IMR-90 (cell line): Measurements from ENCODE around the gene CFAP97D1. TPM values are rescaled to one million over a fixed set of nuclear protein-coding genes. Genes with fewer than 3 reads are reported as not detected.

Source experiments
- ATAC-seq: fragments of 200-7000 bp; cut with Tn5 transposase; 2 replicates; pipeline ENCODE4 v1.9.1; 2020; ENCODE audit warnings: low read depth, mild to moderate bottlenecking, moderate library complexity
- BruUV-seq: library from RNA; stranded (reverse); fragments of 400-500 nt; replicated peaks from 2 replicates; lab custom pipeline; 2021; lab: Mats Ljungman, UMichigan
- CTCF ChIA-PET: fragments of 300-600 bp; formaldehyde crosslinking; extraction: SDS; loops from one replicate; lab custom pipeline; 2021; ENCODE audit warnings: antibody characterized with exemption; lab: Yijun Ruan, JAX
- POLR2A ChIA-PET: fragments of 300-600 bp; sonication (Branson Sonifier 250); formaldehyde crosslinking; loops from one replicate; lab custom pipeline; 2022; ENCODE audit warnings: antibody characterized with exemption; ENCODE audit not compliant: unreplicated experiment; lab: Charles Lee
- DNase-seq: peaks from one replicate; pipeline ENCODE4 v3.0.0; 2013
- H2AFZ ChIP-seq: replicated peaks from 2 replicates; pipeline ENCODE3; 2013; ENCODE audit warnings: low read length, mild to moderate bottlenecking; ENCODE audit not compliant: poor library complexity
- H2AK5ac ChIP-seq: 2 replicates; pipeline ENCODE4 v1.6.1; 2013; ENCODE audit warnings: low read depth, low read length, inconsistent platforms
- H2AK9ac ChIP-seq: replicated peaks from 2 replicates; pipeline ENCODE3; 2013; ENCODE audit warnings: mild to moderate bottlenecking, low read depth, low read length, moderate library complexity; ENCODE audit not compliant: poor library complexity
- H2BK120ac ChIP-seq: 2 replicates; pipeline ENCODE4 v1.6.1; 2013; ENCODE audit warnings: low read depth, low read length, inconsistent platforms
- H2BK15ac ChIP-seq: 3 replicates; pipeline ENCODE4 v1.6.1; 2013; ENCODE audit warnings: low read depth, low read length, inconsistent platforms
- H2BK20ac ChIP-seq: 2 replicates; pipeline ENCODE4 v1.6.1; 2013; ENCODE audit warnings: low read depth, mild to moderate bottlenecking, inconsistent platforms, low read length, moderate library complexity
- H2BK5ac ChIP-seq: 2 replicates; pipeline ENCODE4 v1.6.1; 2013; ENCODE audit warnings: mild to moderate bottlenecking, low read depth, low read length, inconsistent platforms; ENCODE audit not compliant: poor library complexity, severe bottlenecking
- H3K14ac ChIP-seq: replicated peaks from 2 replicates; pipeline ENCODE4 v1.6.1; 2013; ENCODE audit warnings: low read depth, low read length, inconsistent platforms
- H3K18ac ChIP-seq: 2 replicates; pipeline ENCODE4 v1.6.1; 2013; ENCODE audit warnings: low read depth, low read length, control low read depth
- H3K23ac ChIP-seq: 2 replicates; pipeline ENCODE4 v1.6.1; 2013; ENCODE audit warnings: low read depth, low read length, inconsistent platforms
- H3K27ac ChIP-seq: 2 replicates; pipeline ENCODE4 v1.5.1; 2013; ENCODE audit warnings: mild to moderate bottlenecking, control low read depth, low read length; ENCODE audit not compliant: insufficient read depth
- H3K27me3 ChIP-seq: 2 replicates; pipeline ENCODE4 v1.6.1; 2013; ENCODE audit warnings: low read length; ENCODE audit not compliant: control insufficient read depth, insufficient read depth
- H3K36me3 ChIP-seq: 2 replicates; pipeline ENCODE4 v1.6.1; 2013; ENCODE audit warnings: low read length, mixed read lengths; ENCODE audit not compliant: control insufficient read depth, insufficient read depth
- H3K4ac ChIP-seq: 2 replicates; pipeline ENCODE4 v1.6.1; 2013; ENCODE audit warnings: low read depth, low read length, inconsistent platforms
- H3K4me1 ChIP-seq: 2 replicates; pipeline ENCODE4 v1.6.1; 2013; ENCODE audit warnings: low read length, mixed read lengths; ENCODE audit not compliant: control insufficient read depth, insufficient read depth
- H3K4me2 ChIP-seq: 2 replicates; pipeline ENCODE4 v1.6.1; 2013; ENCODE audit warnings: low read depth, mild to moderate bottlenecking, control low read depth, low read length, moderate library complexity
- H3K4me3 ChIP-seq: 2 replicates; pipeline ENCODE4 v1.5.1; 2013; ENCODE audit warnings: low read depth, mild to moderate bottlenecking, control low read depth, low read length, moderate library complexity; ENCODE audit not compliant: insufficient read depth
- H3K56ac ChIP-seq: 2 replicates; pipeline ENCODE4 v1.6.1; 2013; ENCODE audit warnings: low read length, inconsistent platforms; ENCODE audit not compliant: insufficient read depth; ENCODE audit errors: extremely low read depth
- H3K79me1 ChIP-seq, 2 experiments: 2 replicates each; pipeline ENCODE4 v1.6.1; 2013; ENCODE audit warnings: low read length in 2 of 2, inconsistent platforms in 1 of 2, low read depth in 1 of 2
- H3K9ac ChIP-seq: 2 replicates; pipeline ENCODE4 v1.6.1; 2013; ENCODE audit warnings: low read depth, low read length, control low read depth
- H3K9me1 ChIP-seq: 2 replicates; pipeline ENCODE4 v1.6.1; 2013; ENCODE audit warnings: low read length, inconsistent platforms; ENCODE audit not compliant: insufficient read depth
- H3K9me3 ChIP-seq: 2 replicates; pipeline ENCODE4 v1.6.1; 2013; ENCODE audit warnings: low read length; ENCODE audit not compliant: control insufficient read depth, insufficient read depth
- H4K20me1 ChIP-seq: 2 replicates; pipeline ENCODE4 v1.6.1; 2013; ENCODE audit warnings: low read length, inconsistent platforms; ENCODE audit not compliant: insufficient read depth
- H4K5ac ChIP-seq: 2 replicates; pipeline ENCODE4 v1.6.1; 2013; ENCODE audit warnings: mild to moderate bottlenecking, low read depth, low read length, control low read depth
- H4K8ac ChIP-seq, 2 experiments: 2 replicates each; pipeline ENCODE4 v1.6.1; 2013; ENCODE audit warnings: low read depth in 2 of 2, low read length in 2 of 2, control low read depth in 1 of 2, inconsistent platforms in 1 of 2
- H4K91ac ChIP-seq: 2 replicates; pipeline ENCODE4 v1.6.1; 2013; ENCODE audit warnings: low read depth, low read length, inconsistent platforms; ENCODE audit not compliant: insufficient read depth
- BHLHE40 ChIP-seq: fragments of 150-350 bp; IDR thresholded peaks from 2 replicates; pipeline ENCODE4 v1.6.1; 2016; ENCODE audit warnings: mild to moderate bottlenecking, low read depth, low read length
- FOS ChIP-seq: fragments of 150-350 bp; IDR thresholded peaks from 2 replicates; pipeline ENCODE4 v1.6.1; 2016; ENCODE audit warnings: low read depth, low read length
- POLR2A ChIP-seq: IDR thresholded peaks from 2 replicates; pipeline ENCODE4 v1.6.1; 2012; ENCODE audit warnings: mild to moderate bottlenecking, low read depth, low read length
- RAD21 ChIP-seq: IDR thresholded peaks from 2 replicates; pipeline ENCODE4 v1.6.1; 2012; ENCODE audit warnings: low read length, improper control_type of control experiment
- RCOR1 ChIP-seq: IDR thresholded peaks from 2 replicates; pipeline ENCODE4 v1.6.1; 2012; ENCODE audit warnings: mild to moderate bottlenecking, low read length, improper control_type of control experiment; ENCODE audit not compliant: insufficient replicate concordance
- SMC3 ChIP-seq: fragments of 150-350 bp; IDR thresholded peaks from 2 replicates; pipeline ENCODE4 v1.6.1; 2016; ENCODE audit warnings: low read depth, mild to moderate bottlenecking, antibody characterized with exemption, low read length, moderate library complexity
- USF2 ChIP-seq: fragments of 150-350 bp; IDR thresholded peaks from 2 replicates; pipeline ENCODE4 v1.6.1; 2017; ENCODE audit warnings: mild to moderate bottlenecking, antibody characterized with exemption, low read length, low read depth
- WGBS, 2 experiments: methylation state at CpG; one replicate each; pipeline versions ENCODE4 v1.1.5 to v1.1.7; 2013; ENCODE audit warnings: missing lambda C conversion rate in 2 of 2; ENCODE audit not compliant: insufficient read length in 1 of 2; ENCODE audit errors: extremely low coverage in 2 of 2; 5-methylcytosine and 5-hydroxymethylcytosine counted together
- dilution Hi-C: fragments of 300-500 bp; cut with HindIII; formaldehyde crosslinking; loops from one replicate; pipeline ENCODE4 v1.14.3; 2018; ENCODE audit warnings: low sequenced_read_pairs; ENCODE audit not compliant: unreplicated experiment
- in situ Hi-C: fragments of 300-500 bp; cut with MboI; formaldehyde crosslinking; loops from 3 replicates; pipeline ENCODE4 v1.14.3; 2019; ENCODE audit warnings: low sequenced_read_pairs, inconsistent platforms, mixed read lengths
- intact Hi-C: fragments of 100-400 bp; cut with micrococcal nuclease; formaldehyde crosslinking; loops from 2 replicates; pipeline ENCODE4 v1.10.0; 2022
- polyA plus RNA-seq, 3 experiments: library from polyadenylated mRNA; depleted of rRNA; stranded (reverse); fragments of >200 nt; gene quantifications; 2 replicates each; pipeline ENCODE4 v1.2.3, GENCODE V29; 2012; ENCODE audit warnings: low replicate concordance in 1 of 3
- total RNA-seq: library from RNA; depleted of rRNA; stranded (reverse); fragments of >200 nt; gene quantifications from 2 replicates; pipeline ENCODE4 v1.2.3, GENCODE V29; 2012

Gene CFAP97D1
- total and polyA plus RNA-seq, 2 of the 4 experiments (the other 2 are of a cell fraction), result under 0.01 TPM; not detected in 1

- H3K18ac ChIP-seq, result no peak overlapping the region
- ATAC-seq (no peak), DNase-seq (no peak)
- H3K9ac ChIP-seq, result no peak overlapping the region
- H2BK120ac ChIP-seq, result no peak overlapping the region
- POLR2A ChIA-PET, result no interaction called here
- 90% methylated on average over 2 of the region's 8 CpGs; no CpG with 5 or more reads in 1 of the 2 experiments for WGBS, 2 experiments
- H3K27ac ChIP-seq, result no peak overlapping the region
- in situ Hi-C loops, result no loop called here
- H3K4ac ChIP-seq, result no peak overlapping the region
- H2BK15ac ChIP-seq, result no peak overlapping the region
- H3K79me1 ChIP-seq, result no peaks in the 10 kb centered on the region
- intact Hi-C loops, result no loop called here
- no peak overlapping the region for H4K91ac ChIP-seq
- no peak for TF ChIP-seq SMC3
- TF ChIP-seq USF2, result no peak
- TF ChIP-seq RCOR1, result no peak
- TF ChIP-seq FOS, result no peak
- no peak for TF ChIP-seq BHLHE40
- no peak for TF ChIP-seq RAD21
- TF ChIP-seq POLR2A, result no peak
- no peak overlapping the region for H2AK5ac ChIP-seq
- H3K4me3 ChIP-seq, result no peak overlapping the region
- H3K56ac ChIP-seq, result no peak overlapping the region
- H3K4me2 ChIP-seq, result no peak overlapping the region
- H4K5ac ChIP-seq, result no peak overlapping the region
- H3K14ac ChIP-seq, result no peak overlapping the region
- H3K27me3 ChIP-seq, result peaks cover 52% of the 10 kb centered on the region
- no peaks in the 10 kb centered on the region for H3K9me3 ChIP-seq
- no peak overlapping the region for H3K23ac ChIP-seq
- H3K9me1 ChIP-seq, result 0 out of 2 replicates have a peak, but pooled peaks cover 4% of the 10 kb centered on the region
- CTCF ChIA-PET, result no interaction called here
- no peak overlapping the region for H2AFZ ChIP-seq
- H2AK9ac ChIP-seq, result no peak overlapping the region
- no peak overlapping the region for H2BK20ac ChIP-seq
- dilution Hi-C loops, result no loop called here
- H2BK5ac ChIP-seq, result no peak overlapping the region
- H3K4me1 ChIP-seq, result no peaks in the 10 kb centered on the region
- no peaks in the 10 kb centered on the region for H3K36me3 ChIP-seq
- H4K8ac ChIP-seq, result no peak overlapping the region
- BruUV-seq, result no TSS peak
- no peaks in the 10 kb centered on the region for H4K20me1 ChIP-seq
Measured at GRCh38 chr17:43757171-43757660, 23.0 kb upstream of the CFAP97D1 start.
